CD4-positive, alpha-beta T cell treated with Interleukin-17A for 4 hours (primary cell): Measurements from ENCODE around the gene ADAMTS12.

Experiments used
- DNase-seq: peaks from one replicate; pipeline ENCODE4 v3.0.0-alpha.2; 2020; ENCODE audit warnings: mixed read lengths

Gene ADAMTS12

GRCh38 chr5:33841891-33842290, 49.9 kb downstream of the ADAMTS12 start:
- no peak for DNase-seq

- DNase-seq = no peak
These were observed 50.8 kb downstream of the ADAMTS12 start for GRCh38 chr5:33840927-33841547.

GRCh38 chr5:33837301-33837700, 54.5 kb downstream of the ADAMTS12 start:
- no peak for DNase-seq

- no peak for DNase-seq
These were observed 57.5 kb downstream of the ADAMTS12 start for GRCh38 chr5:33834334-33834733.

- DNase-seq = no peak
These were observed 58.6 kb downstream of the ADAMTS12 start for GRCh38 chr5:33833237-33833575.

- no peak for DNase-seq
These were observed 59.2 kb downstream of the ADAMTS12 start for GRCh38 chr5:33832404-33833236.

- no peak for DNase-seq
These were observed 60.7 kb downstream of the ADAMTS12 start for GRCh38 chr5:33831041-33831440.

- no peak for DNase-seq
These were observed 62.4 kb downstream of the ADAMTS12 start for GRCh38 chr5:33829430-33829829.

- no peak for DNase-seq
These were observed 63.0 kb downstream of the ADAMTS12 start for GRCh38 chr5:33828626-33829308.

- DNase-seq = no peak
These were observed 63.9 kb downstream of the ADAMTS12 start for GRCh38 chr5:33827885-33828284.

GRCh38 chr5:33827018-33827707, 64.6 kb downstream of the ADAMTS12 start:
- no peak for DNase-seq

- DNase-seq = no peak
These were observed 67.1 kb downstream of the ADAMTS12 start for GRCh38 chr5:33824516-33825195.

- no peak for DNase-seq
These were observed 74.5 kb downstream of the ADAMTS12 start for GRCh38 chr5:33817301-33817700.

GRCh38 chr5:33816791-33817190, 75.0 kb downstream of the ADAMTS12 start:
- no peak for DNase-seq

- no peak for DNase-seq
These were observed 79.0 kb downstream of the ADAMTS12 start for GRCh38 chr5:33812746-33813145.

GRCh38 chr5:33810491-33811120, 81.2 kb downstream of the ADAMTS12 start:
- DNase-seq = no peak

GRCh38 chr5:33809936-33810335, 81.9 kb downstream of the ADAMTS12 start:
- no peak for DNase-seq

- no peak for DNase-seq
These were observed 83.1 kb downstream of the ADAMTS12 start for GRCh38 chr5:33808699-33809098.

GRCh38 chr5:33807771-33808170, 84.0 kb downstream of the ADAMTS12 start:
- DNase-seq = no peak

- no peak for DNase-seq
These were observed 84.9 kb downstream of the ADAMTS12 start for GRCh38 chr5:33806738-33807442.

GRCh38 chr5:33801292-33801691, 90.5 kb downstream of the ADAMTS12 start:
- DNase-seq = no peak
